ENCODE measurements around the gene CDK6. TPM values are rescaled to one million over a fixed set of nuclear protein-coding genes. Genes with fewer than 3 reads are reported as not detected.
A peak's percentile ranks its signal among the peaks of the same experiment; 100 is the strongest.
"Not testable (repeated sequence)": the region's sequence is repeated elsewhere in the genome, so short reads cannot be mapped to it uniquely, and the experiment has no call there.

CDK6 gene
- total RNA-seq, 3 donors from 2014 or later (not counting 1 experiment from before 2014, with no cell fraction given): 41.1 to 46.3 (median 45.1) TPM

DNA sequence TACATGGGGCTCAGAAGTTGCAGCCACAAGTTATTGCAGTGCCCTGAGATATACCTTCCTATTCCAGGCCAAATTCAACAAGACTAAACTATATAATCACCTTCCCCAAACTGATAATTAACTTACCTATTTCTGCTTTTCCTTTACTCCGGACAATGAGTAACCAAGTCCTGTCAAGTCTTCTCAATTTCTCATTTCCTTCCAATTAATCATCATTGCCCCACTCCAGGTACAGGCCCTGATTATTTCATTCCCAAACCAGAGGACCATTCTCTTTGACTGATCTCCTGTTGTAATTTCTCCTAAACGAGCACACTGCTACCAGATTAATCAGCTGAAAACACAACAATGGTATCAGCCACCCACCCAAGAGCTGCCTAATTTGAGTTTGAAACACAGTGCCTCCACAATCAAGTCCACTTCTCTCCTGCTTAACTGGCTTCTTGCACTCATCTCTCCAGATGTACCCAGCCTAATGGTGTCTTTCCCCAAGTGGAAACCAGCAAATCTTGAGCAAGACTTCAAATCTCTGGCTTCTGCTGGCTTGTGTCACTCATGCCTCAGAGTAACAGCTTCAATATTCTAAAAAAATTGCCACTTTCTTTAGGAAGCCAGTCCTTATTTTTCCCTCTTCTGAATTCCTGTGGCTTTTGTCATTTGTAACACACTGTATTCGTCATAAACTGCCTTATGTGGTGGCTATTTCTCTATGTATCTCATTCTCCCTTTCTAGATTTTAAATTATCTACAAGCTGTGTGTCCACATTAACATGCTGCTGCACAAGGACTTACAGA, 89.1 kb downstream of the CDK6 start:
- H3K4me1 ChIP-seq (ENCODE audit: control insufficient read depth, insufficient read depth, low read length): no peaks in the 10 kb centered on the region
- H3K36me3 ChIP-seq (ENCODE audit: control insufficient read depth, insufficient read depth, low read length): no peaks in the 10 kb centered on the region
- no peak for ATAC-seq
- intact Hi-C loops (cut with micrococcal nuclease): no loop called here
- Mint-ChIP-seq H3K4me3 (no peak overlapping the region), H3K9me3 (no peaks in the 10 kb centered on the region), H3K27me3 (ENCODE audit: low read depth in 2 of 2) (no peaks in the 10 kb centered on the region), H3K36me3 (no peaks in the 10 kb centered on the region), H3K27ac (peak overlapping the region; percentile 12 to 13), H3K4me1 (peaks cover 37 to 38% of the 10 kb centered on the region in 2 donors)
- TF ChIP-seq, protein P1, sequence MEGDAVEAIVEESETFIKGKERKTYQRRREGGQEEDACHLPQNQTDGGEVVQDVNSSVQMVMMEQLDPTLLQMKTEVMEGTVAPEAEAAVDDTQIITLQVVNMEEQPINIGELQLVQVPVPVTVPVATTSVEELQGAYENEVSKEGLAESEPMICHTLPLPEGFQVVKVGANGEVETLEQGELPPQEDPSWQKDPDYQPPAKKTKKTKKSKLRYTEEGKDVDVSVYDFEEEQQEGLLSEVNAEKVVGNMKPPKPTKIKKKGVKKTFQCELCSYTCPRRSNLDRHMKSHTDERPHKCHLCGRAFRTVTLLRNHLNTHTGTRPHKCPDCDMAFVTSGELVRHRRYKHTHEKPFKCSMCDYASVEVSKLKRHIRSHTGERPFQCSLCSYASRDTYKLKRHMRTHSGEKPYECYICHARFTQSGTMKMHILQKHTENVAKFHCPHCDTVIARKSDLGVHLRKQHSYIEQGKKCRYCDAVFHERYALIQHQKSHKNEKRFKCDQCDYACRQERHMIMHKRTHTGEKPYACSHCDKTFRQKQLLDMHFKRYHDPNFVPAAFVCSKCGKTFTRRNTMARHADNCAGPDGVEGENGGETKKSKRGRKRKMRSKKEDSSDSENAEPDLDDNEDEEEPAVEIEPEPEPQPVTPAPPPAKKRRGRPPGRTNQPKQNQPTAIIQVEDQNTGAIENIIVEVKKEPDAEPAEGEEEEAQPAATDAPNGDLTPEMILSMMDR (IDR thresholded peaks at IDR 0.05): no peak
- no peak overlapping the region for H3K4me3 ChIP-seq (ENCODE audit: low read length)
- H3K9me3 ChIP-seq (ENCODE audit: control insufficient read depth, insufficient read depth, low read length): no peaks in the 10 kb centered on the region
- H3K27ac ChIP-seq (ENCODE audit: low read length): no peak overlapping the region
- no peaks in the 10 kb centered on the region for H3K27me3 ChIP-seq (ENCODE audit: control insufficient read depth, insufficient read depth, low read length)
- no peak for DNase-seq
- WGBS (ENCODE audit: insufficient coverage): 72% methylated on average over 2 of the region's 3 CpGs

DNA sequence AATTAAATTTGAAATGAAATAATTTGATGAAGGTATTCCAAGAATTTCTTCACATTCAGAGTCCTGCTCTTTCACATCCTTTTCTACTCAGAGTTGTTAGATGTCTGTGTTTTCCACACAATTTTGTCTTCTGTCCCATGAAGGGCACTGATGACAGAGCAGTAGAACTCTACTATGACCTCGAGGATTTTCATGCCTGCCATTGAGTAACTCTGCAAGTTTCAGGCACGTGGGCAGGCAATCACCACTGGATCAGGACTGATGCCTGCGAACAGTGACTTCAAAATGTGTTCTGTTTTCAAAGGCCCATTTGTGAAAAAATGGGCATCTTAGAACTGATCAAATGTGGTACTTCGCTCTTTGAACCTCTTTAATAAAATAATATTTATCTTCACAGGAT, 91.1 kb downstream of the CDK6 start:
- no peaks in the 10 kb centered on the region for H3K4me1 ChIP-seq (ENCODE audit: control insufficient read depth, insufficient read depth, low read length)
- H3K9me3 Mint-ChIP-seq: no peaks in the 10 kb centered on the region
- H3K27ac ChIP-seq (ENCODE audit: low read length): no peak overlapping the region
- TF ChIP-seq, protein P1 (IDR thresholded peaks at IDR 0.05): no peak
- no peak overlapping the region for H3K27ac Mint-ChIP-seq
- no peaks in the 10 kb centered on the region for H3K36me3 Mint-ChIP-seq
- ATAC-seq: no peak
- H3K36me3 ChIP-seq (ENCODE audit: control insufficient read depth, insufficient read depth, low read length): no peaks in the 10 kb centered on the region
- DNase-seq: no peak
- no peaks in the 10 kb centered on the region for H3K27me3 Mint-ChIP-seq (ENCODE audit: low read depth in 2 of 2)
- no peaks in the 10 kb centered on the region for H3K9me3 ChIP-seq (ENCODE audit: control insufficient read depth, insufficient read depth, low read length)
- H3K27me3 ChIP-seq (ENCODE audit: control insufficient read depth, insufficient read depth, low read length): no peaks in the 10 kb centered on the region
- WGBS (ENCODE audit: insufficient coverage): 92% methylated on average over 3 of the region's 4 CpGs
- H3K4me3 Mint-ChIP-seq: no peak overlapping the region
- H3K4me3 ChIP-seq (ENCODE audit: low read length): no peak overlapping the region
- intact Hi-C loops (cut with micrococcal nuclease): no loop called here
- peaks cover 40 to 45% of the 10 kb centered on the region in 2 donors for H3K4me1 Mint-ChIP-seq

DNA sequence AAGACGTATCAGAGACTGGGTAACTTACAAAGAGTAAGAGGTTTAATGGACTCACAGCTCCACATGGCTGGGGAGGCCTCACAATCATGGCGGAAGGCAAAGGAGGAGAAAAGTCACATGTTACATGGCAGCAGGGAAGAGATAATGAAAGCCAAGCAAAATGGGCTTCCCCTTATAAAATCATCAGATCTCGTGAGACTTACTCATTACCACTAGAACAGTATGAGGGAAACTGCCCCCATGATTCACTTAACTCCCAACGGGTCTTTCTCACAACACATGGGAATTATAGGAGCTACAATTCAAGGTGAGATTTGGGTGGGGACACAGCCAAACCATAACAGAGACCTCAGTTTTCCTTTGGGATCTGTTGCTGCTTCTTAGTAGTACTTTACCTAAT, 92.2 kb downstream of the CDK6 start:
- 85% methylated on average over 4 of the region's 4 CpGs for WGBS (ENCODE audit: insufficient coverage)
- H3K4me3 ChIP-seq (ENCODE audit: low read length); H3K4me3 Mint-ChIP-seq; H3K27ac ChIP-seq (ENCODE audit: low read length); DNase-seq; H3K27me3 ChIP-seq (ENCODE audit: control insufficient read depth, insufficient read depth, low read length); H3K27ac Mint-ChIP-seq; H3K9me3 Mint-ChIP-seq; H3K9me3 ChIP-seq (ENCODE audit: control insufficient read depth, insufficient read depth, low read length); H3K36me3 Mint-ChIP-seq; intact Hi-C loops (cut with micrococcal nuclease); H3K27me3 Mint-ChIP-seq (ENCODE audit: low read depth in 2 of 2); H3K4me1 ChIP-seq (ENCODE audit: control insufficient read depth, insufficient read depth, low read length); ATAC-seq; H3K36me3 ChIP-seq (ENCODE audit: control insufficient read depth, insufficient read depth, low read length): not testable (repeated sequence)
- H3K4me1 Mint-ChIP-seq: peaks cover 33 to 41% of the 10 kb centered on the region in 2 donors

DNA sequence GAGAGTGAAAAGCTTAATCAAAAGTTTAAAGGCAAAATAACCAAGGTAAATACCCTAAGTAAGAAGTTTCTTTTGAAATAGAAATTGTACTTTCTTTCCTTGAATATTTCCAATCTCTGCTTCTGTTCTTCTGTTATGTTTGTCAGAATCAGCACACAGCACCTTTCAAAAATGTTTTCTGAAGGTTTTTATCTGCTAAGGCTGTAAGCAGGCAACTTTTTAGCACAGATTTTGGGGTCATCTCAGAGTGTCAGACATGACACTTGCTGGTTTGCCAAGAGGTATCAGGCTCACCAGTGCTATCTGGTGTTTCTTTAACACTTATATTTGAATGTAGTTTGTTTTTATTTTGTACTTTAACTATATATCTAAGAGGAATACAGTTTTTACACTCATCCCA, 94.2 kb downstream of the CDK6 start:
- Histone ChIP-seq H3K27ac (ENCODE audit: low read length) (no peak overlapping the region), H3K9me3 (ENCODE audit: control insufficient read depth, insufficient read depth, low read length) (no peaks in the 10 kb centered on the region), H3K36me3 (ENCODE audit: control insufficient read depth, insufficient read depth, low read length) (no peaks in the 10 kb centered on the region), H3K4me3 (ENCODE audit: low read length) (no peak overlapping the region), H3K4me1 (ENCODE audit: control insufficient read depth, insufficient read depth, low read length) (no peaks in the 10 kb centered on the region), H3K27me3 (ENCODE audit: control insufficient read depth, insufficient read depth, low read length) (no peaks in the 10 kb centered on the region)
- no peak for DNase-seq
- H3K9me3 Mint-ChIP-seq: no peaks in the 10 kb centered on the region
- no peak overlapping the region for H3K4me3 Mint-ChIP-seq
- intact Hi-C loops (cut with micrococcal nuclease): no loop called here
- peak in 1 of 3 donors; percentile 41 for ATAC-seq
- H3K27me3 Mint-ChIP-seq (ENCODE audit: low read depth in 2 of 2): no peaks in the 10 kb centered on the region
- H3K4me1 Mint-ChIP-seq: peaks cover 30 to 31% of the 10 kb centered on the region in 2 donors
- no peaks in the 10 kb centered on the region for H3K36me3 Mint-ChIP-seq
- no peak overlapping the region for H3K27ac Mint-ChIP-seq
- TF ChIP-seq, protein P1 (IDR thresholded peaks at IDR 0.05): no peak
